Measurements from ENCODE around the gene NCAM1.

The NCAM1 gene

GRCh38 chr11:113317339-113317738, 356.1 kb downstream of the NCAM1 start:
- DNase-seq, result no peak

- DNase-seq, result no peak
Observed at GRCh38 chr11:113319085-113319484, 357.9 kb downstream of the NCAM1 start.

GRCh38 chr11:113322158-113322557, 360.9 kb downstream of the NCAM1 start:
- DNase-seq, result no peak

GRCh38 chr11:113324250-113324649, 363.0 kb downstream of the NCAM1 start:
- no peak for DNase-seq
